T-helper 2 cell treated with Interferon-gamma antibody and Interleukin-4, amounts not matched to agents 100 ng/mL and 5 ng/mL, for 36 hours (primary cell): ENCODE data around the gene INHBE. TPM values are rescaled to one million over a fixed set of nuclear protein-coding genes. Genes with fewer than 3 reads are reported as not detected.

Experiments
- intact Hi-C: fragments of 100-400 bp; cut with micrococcal nuclease; formaldehyde crosslinking; loops from one replicate; pipeline ENCODE4 v1.15.1; 2023
- total RNA-seq: library from RNA; stranded (reverse); gene quantifications from 2 replicates; pipeline ENCODE4 v1.2.3, GENCODE V29; 2022

INHBE gene
- total RNA-seq, 1 donor from 2014 or later, result not detected

- intact Hi-C loops, result loop anchor here (1.0 to 5.0 kb wide), 4 partner anchors 29 to 178 kb away; partner anchors contain the start of genes DCTN2 and R3HDM2
These were observed 4.8 kb downstream of the INHBE start, which contains the start of gene GLI1 for GRCh38 chr12:57459750-57460467. Gene GLI1, plus strand, starts transcription at chr12:57459785. Its CDS starts 3,907 bp downstream, at chr12:57463692.

GRCh38 chr12:57460468-57460784 lies 5.3 kb downstream of the INHBE start:
- intact Hi-C loops, result loop anchor here (5.0 kb wide), 1 partner anchor 162 kb away; no protein-coding TSS in a partner anchor

GRCh38 chr12:57460841-57461275 lies 5.8 kb downstream of the INHBE start:
- intact Hi-C loops, result loop anchor here (5.0 kb wide), 1 partner anchor 161 kb away; no protein-coding TSS in a partner anchor

- intact Hi-C loops, result loop anchor here (5.0 kb wide), 1 partner anchor 161 kb away; no protein-coding TSS in a partner anchor
These were observed 6.3 kb downstream of the INHBE start for GRCh38 chr12:57461276-57461916.

- intact Hi-C loops, result loop anchor here (1.0 to 5.0 kb wide), 5 partner anchors 15 to 199 kb away; no protein-coding TSS in a partner anchor
These were observed 6.8 kb downstream of the INHBE start for GRCh38 chr12:57461917-57462250.

GRCh38 chr12:57462251-57462911 lies 7.3 kb downstream of the INHBE start:
- intact Hi-C loops, result loop anchor here (1.0 to 5.0 kb wide), 5 partner anchors 15 to 200 kb away; no protein-coding TSS in a partner anchor

GRCh38 chr12:57462912-57463253 lies 7.8 kb downstream of the INHBE start:
- intact Hi-C loops, result loop anchor here (1.0 to 5.0 kb wide), 5 partner anchors 14 to 200 kb away; no protein-coding TSS in a partner anchor

- intact Hi-C loops, result loop anchor here (5.0 kb wide), 1 partner anchor 158 kb away; no protein-coding TSS in a partner anchor
These were observed 9.5 kb downstream of the INHBE start for GRCh38 chr12:57464569-57464968.

GRCh38 chr12:57465030-57465746 lies 10.1 kb downstream of the INHBE start:
- intact Hi-C loops, result no loop called here

- intact Hi-C loops, result no loop called here
These were observed 10.8 kb downstream of the INHBE start for GRCh38 chr12:57465747-57466505.

- intact Hi-C loops, result no loop called here
These were observed 12.2 kb downstream of the INHBE start for GRCh38 chr12:57467212-57467874.

- intact Hi-C loops, result no loop called here
These were observed 12.8 kb downstream of the INHBE start for GRCh38 chr12:57467915-57468314.

- intact Hi-C loops, result no loop called here
These were observed 14.4 kb downstream of the INHBE start for GRCh38 chr12:57469296-57470164.

GRCh38 chr12:57470286-57470969 lies 15.3 kb downstream of the INHBE start:
- intact Hi-C loops, result no loop called here

- intact Hi-C loops, result no loop called here
These were observed 16.0 kb downstream of the INHBE start for GRCh38 chr12:57470970-57471656.

- intact Hi-C loops, result no loop called here
These were observed 16.6 kb downstream of the INHBE start for GRCh38 chr12:57471661-57472060.

GRCh38 chr12:57472391-57472790 lies 17.3 kb downstream of the INHBE start:
- intact Hi-C loops, result no loop called here

- intact Hi-C loops, result no loop called here
These were observed 18.3 kb downstream of the INHBE start for GRCh38 chr12:57473392-57473791.
